Measurements from ENCODE around the gene RNF224.

DNA sequence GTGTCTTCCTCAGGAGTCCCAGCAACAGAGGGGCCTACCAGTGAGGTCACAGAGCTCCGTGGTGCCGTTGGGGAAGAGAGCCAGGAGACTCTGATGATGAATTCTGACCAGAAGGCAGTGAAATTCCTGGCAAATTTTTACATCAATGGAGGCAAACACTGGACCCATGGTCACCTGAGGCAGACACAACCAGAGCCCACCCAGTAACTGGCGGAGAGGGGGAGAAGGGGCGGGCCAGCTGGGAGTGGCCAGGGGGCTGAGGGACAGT lies 23.8 kb downstream of the RNF224 start, which contains the start of gene STPG3:
- TF ChIP-seq POLR2A (IDR thresholded peaks at IDR 0.05) (no peak), EP300 (IDR thresholded peaks at IDR 0.05) (no peak), POLR2AphosphoS5 (IDR thresholded peaks at IDR 0.05) (no peak)
- TF ChIP-seq, protein P1, sequence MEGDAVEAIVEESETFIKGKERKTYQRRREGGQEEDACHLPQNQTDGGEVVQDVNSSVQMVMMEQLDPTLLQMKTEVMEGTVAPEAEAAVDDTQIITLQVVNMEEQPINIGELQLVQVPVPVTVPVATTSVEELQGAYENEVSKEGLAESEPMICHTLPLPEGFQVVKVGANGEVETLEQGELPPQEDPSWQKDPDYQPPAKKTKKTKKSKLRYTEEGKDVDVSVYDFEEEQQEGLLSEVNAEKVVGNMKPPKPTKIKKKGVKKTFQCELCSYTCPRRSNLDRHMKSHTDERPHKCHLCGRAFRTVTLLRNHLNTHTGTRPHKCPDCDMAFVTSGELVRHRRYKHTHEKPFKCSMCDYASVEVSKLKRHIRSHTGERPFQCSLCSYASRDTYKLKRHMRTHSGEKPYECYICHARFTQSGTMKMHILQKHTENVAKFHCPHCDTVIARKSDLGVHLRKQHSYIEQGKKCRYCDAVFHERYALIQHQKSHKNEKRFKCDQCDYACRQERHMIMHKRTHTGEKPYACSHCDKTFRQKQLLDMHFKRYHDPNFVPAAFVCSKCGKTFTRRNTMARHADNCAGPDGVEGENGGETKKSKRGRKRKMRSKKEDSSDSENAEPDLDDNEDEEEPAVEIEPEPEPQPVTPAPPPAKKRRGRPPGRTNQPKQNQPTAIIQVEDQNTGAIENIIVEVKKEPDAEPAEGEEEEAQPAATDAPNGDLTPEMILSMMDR (IDR thresholded peaks at IDR 0.05), result no peak

Measured in suprapubic skin (tissue), 4 donors.